Measurements from ENCODE around the gene SESTD1. TPM values are rescaled to one million over a fixed set of nuclear protein-coding genes. Genes with fewer than 3 reads are reported as not detected.

SESTD1 gene
- total and polyA plus RNA-seq, 2 of the 13 experiments (the other 11 are each of a cell fraction or from before 2014, with no cell fraction given) = 74.4 to 101 TPM

DNA sequence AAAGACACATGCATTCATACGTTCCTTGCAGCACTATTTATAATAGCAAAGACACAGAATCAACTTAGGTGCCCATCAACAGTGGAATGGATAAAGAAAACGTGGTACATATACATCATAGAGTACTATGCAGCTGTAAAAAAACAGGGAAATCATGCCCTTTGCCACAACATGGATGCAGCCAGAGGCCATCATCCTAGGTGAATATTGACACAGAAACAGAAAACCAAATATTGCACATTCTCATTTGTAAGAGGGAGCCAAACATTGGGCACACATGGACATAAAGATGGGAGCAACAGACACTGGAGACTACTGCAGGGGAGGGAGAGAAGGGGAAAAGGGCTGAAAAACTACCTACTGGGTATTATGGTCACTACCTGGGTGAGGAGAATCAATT is 73.5 kb downstream of the SESTD1 start (continued):
- TF ChIP-seq, protein P1, sequence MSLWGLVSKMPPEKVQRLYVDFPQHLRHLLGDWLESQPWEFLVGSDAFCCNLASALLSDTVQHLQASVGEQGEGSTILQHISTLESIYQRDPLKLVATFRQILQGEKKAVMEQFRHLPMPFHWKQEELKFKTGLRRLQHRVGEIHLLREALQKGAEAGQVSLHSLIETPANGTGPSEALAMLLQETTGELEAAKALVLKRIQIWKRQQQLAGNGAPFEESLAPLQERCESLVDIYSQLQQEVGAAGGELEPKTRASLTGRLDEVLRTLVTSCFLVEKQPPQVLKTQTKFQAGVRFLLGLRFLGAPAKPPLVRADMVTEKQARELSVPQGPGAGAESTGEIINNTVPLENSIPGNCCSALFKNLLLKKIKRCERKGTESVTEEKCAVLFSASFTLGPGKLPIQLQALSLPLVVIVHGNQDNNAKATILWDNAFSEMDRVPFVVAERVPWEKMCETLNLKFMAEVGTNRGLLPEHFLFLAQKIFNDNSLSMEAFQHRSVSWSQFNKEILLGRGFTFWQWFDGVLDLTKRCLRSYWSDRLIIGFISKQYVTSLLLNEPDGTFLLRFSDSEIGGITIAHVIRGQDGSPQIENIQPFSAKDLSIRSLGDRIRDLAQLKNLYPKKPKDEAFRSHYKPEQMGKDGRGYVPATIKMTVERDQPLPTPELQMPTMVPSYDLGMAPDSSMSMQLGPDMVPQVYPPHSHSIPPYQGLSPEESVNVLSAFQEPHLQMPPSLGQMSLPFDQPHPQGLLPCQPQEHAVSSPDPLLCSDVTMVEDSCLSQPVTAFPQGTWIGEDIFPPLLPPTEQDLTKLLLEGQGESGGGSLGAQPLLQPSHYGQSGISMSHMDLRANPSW (CRISPR knock-in tag; IDR thresholded peaks at IDR 0.05; ENCODE audit: borderline replicate concordance) = no peak
- TF ChIP-seq MTA1 (CRISPR knock-in tag; IDR thresholded peaks at IDR 0.05; ENCODE audit: borderline replicate concordance) = no peak
- TF ChIP-seq SP4 (CRISPR knock-in tag; IDR thresholded peaks at IDR 0.05) = no peak
- TF ChIP-seq BRCA1 (CRISPR knock-in tag; IDR thresholded peaks at IDR 0.05) = no peak
- no peak for TF ChIP-seq KDM5B (CRISPR knock-in tag; IDR thresholded peaks at IDR 0.05; ENCODE audit: borderline replicate concordance)
- TF ChIP-seq SP1 (IDR thresholded peaks at IDR 0.05) = no peak
- no peak for TF ChIP-seq SP1 (CRISPR knock-in tag; IDR thresholded peaks at IDR 0.05)
- TF ChIP-seq MAZ (IDR thresholded peaks at IDR 0.05; ENCODE audit: borderline replicate concordance, low read depth, low read length) = no peak
- no peak for TF ChIP-seq MAZ (CRISPR knock-in tag; IDR thresholded peaks at IDR 0.05; ENCODE audit: low read depth)
- no peak for TF ChIP-seq MTF1 (CRISPR knock-in tag; IDR thresholded peaks at IDR 0.05)
- TF ChIP-seq AHR (CRISPR knock-in tag; IDR thresholded peaks at IDR 0.05) = no peak
- no peak; the same call in 1 of the 2 replicates for TF ChIP-seq PPARG (CRISPR knock-in tag; conservative IDR thresholded peaks at IDR 0.05)
- no peak for TF ChIP-seq ARID2 (CRISPR knock-in tag; IDR thresholded peaks at IDR 0.05; ENCODE audit: borderline replicate concordance)
- TF ChIP-seq, protein P2, sequence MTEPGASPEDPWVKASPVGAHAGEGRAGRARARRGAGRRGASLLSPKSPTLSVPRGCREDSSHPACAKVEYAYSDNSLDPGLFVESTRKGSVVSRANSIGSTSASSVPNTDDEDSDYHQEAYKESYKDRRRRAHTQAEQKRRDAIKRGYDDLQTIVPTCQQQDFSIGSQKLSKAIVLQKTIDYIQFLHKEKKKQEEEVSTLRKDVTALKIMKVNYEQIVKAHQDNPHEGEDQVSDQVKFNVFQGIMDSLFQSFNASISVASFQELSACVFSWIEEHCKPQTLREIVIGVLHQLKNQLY (CRISPR knock-in tag; IDR thresholded peaks at IDR 0.05) = no peak
- TF ChIP-seq ZNF549 (CRISPR knock-in tag; IDR thresholded peaks at IDR 0.05) = no peak
- no peak for TF ChIP-seq ZNF34 (CRISPR knock-in tag; IDR thresholded peaks at IDR 0.05; ENCODE audit: borderline replicate concordance)
- TF ChIP-seq KDM3A (CRISPR knock-in tag; IDR thresholded peaks at IDR 0.05; ENCODE audit: low read depth) = no peak
- TF ChIP-seq ZNF3 (CRISPR knock-in tag; IDR thresholded peaks at IDR 0.05) = no peak
- TF ChIP-seq, protein P3, sequence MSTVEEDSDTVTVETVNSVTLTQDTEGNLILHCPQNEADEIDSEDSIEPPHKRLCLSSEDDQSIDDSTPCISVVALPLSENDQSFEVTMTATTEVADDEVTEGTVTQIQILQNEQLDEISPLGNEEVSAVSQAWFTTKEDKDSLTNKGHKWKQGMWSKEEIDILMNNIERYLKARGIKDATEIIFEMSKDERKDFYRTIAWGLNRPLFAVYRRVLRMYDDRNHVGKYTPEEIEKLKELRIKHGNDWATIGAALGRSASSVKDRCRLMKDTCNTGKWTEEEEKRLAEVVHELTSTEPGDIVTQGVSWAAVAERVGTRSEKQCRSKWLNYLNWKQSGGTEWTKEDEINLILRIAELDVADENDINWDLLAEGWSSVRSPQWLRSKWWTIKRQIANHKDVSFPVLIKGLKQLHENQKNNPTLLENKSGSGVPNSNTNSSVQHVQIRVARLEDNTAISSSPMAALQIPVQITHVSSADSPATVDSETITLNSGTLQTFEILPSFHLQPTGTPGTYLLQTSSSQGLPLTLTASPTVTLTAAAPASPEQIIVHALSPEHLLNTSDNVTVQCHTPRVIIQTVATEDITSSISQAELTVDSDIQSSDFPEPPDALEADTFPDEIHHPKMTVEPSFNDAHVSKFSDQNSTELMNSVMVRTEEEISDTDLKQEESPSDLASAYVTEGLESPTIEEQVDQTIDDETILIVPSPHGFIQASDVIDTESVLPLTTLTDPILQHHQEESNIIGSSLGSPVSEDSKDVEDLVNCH (CRISPR knock-in tag; IDR thresholded peaks at IDR 0.05) = no peak
- TF ChIP-seq ZNF292 (CRISPR knock-in tag; IDR thresholded peaks at IDR 0.05; ENCODE audit: borderline replicate concordance, low read depth) = no peak
- TF ChIP-seq, protein P4, sequence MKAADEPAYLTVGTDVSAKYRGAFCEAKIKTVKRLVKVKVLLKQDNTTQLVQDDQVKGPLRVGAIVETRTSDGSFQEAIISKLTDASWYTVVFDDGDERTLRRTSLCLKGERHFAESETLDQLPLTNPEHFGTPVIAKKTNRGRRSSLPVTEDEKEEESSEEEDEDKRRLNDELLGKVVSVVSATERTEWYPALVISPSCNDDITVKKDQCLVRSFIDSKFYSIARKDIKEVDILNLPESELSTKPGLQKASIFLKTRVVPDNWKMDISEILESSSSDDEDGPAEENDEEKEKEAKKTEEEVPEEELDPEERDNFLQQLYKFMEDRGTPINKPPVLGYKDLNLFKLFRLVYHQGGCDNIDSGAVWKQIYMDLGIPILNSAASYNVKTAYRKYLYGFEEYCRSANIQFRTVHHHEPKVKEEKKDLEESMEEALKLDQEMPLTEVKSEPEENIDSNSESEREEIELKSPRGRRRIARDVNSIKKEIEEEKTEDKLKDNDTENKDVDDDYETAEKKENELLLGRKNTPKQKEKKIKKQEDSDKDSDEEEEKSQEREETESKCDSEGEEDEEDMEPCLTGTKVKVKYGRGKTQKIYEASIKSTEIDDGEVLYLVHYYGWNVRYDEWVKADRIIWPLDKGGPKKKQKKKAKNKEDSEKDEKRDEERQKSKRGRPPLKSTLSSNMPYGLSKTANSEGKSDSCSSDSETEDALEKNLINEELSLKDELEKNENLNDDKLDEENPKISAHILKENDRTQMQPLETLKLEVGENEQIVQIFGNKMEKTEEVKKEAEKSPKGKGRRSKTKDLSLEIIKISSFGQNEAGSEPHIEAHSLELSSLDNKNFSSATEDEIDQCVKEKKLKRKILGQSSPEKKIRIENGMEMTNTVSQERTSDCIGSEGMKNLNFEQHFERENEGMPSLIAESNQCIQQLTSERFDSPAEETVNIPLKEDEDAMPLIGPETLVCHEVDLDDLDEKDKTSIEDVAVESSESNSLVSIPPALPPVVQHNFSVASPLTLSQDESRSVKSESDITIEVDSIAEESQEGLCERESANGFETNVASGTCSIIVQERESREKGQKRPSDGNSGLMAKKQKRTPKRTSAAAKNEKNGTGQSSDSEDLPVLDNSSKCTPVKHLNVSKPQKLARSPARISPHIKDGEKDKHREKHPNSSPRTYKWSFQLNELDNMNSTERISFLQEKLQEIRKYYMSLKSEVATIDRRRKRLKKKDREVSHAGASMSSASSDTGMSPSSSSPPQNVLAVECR (CRISPR knock-in tag; IDR thresholded peaks at IDR 0.05; ENCODE audit: borderline replicate concordance) = no peak
- TF ChIP-seq CBX5 (CRISPR knock-in tag; IDR thresholded peaks at IDR 0.05; ENCODE audit: borderline replicate concordance) = no peak
- no peak for TF ChIP-seq MIXL1 (CRISPR knock-in tag; IDR thresholded peaks at IDR 0.05)
- no peak for TF ChIP-seq ZNF790 (CRISPR knock-in tag; IDR thresholded peaks at IDR 0.05; ENCODE audit: borderline replicate concordance)

All from HepG2 (cell line).